ENCODE results near the gene TULP1. TPM values are rescaled to one million over a fixed set of nuclear protein-coding genes. Genes with fewer than 3 reads are reported as not detected.

The TULP1 gene
- total and polyA plus RNA-seq, 7 donors: 0.05 to 0.09 (median 0.08) TPM; not detected in 4

DNA sequence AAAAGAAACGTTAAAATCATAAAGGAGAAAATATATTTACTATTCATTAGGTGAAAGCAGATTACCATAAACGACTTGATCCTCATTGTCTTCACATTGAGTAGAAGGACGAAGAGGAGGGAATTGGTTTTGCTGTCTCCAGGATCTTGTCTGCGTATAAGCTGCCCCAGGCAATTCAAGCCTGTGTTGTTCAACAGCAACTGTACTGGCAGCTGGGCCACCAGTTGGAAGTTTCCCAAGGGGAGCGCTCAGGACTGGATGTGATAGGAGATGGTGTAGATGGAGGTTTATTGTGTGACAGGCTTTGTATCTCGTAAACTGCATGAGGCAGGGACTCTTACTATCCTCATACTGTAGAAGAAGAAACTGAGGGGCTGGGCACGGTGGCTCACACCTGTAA, 64.5 kb downstream of the TULP1 start:
- WGBS, 3 donors: 57 to 70% (median 66%) methylated on average over 7 of the region's 7 CpGs
- ATAC-seq: no peak
- peaks cover 11% of the 10 kb centered on the region for H3K4me1 ChIP-seq
- TF ChIP-seq, protein P1, sequence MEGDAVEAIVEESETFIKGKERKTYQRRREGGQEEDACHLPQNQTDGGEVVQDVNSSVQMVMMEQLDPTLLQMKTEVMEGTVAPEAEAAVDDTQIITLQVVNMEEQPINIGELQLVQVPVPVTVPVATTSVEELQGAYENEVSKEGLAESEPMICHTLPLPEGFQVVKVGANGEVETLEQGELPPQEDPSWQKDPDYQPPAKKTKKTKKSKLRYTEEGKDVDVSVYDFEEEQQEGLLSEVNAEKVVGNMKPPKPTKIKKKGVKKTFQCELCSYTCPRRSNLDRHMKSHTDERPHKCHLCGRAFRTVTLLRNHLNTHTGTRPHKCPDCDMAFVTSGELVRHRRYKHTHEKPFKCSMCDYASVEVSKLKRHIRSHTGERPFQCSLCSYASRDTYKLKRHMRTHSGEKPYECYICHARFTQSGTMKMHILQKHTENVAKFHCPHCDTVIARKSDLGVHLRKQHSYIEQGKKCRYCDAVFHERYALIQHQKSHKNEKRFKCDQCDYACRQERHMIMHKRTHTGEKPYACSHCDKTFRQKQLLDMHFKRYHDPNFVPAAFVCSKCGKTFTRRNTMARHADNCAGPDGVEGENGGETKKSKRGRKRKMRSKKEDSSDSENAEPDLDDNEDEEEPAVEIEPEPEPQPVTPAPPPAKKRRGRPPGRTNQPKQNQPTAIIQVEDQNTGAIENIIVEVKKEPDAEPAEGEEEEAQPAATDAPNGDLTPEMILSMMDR (IDR thresholded peaks at IDR 0.05): no peak
- intact Hi-C loops (cut with DNase I): no loop called here
- no peaks in the 10 kb centered on the region for H3K27me3 ChIP-seq (ENCODE audit: insufficient read depth in 3 of 3, low read length in 2 of 3)
- H3K9me3 ChIP-seq: no peaks in the 10 kb centered on the region
- DNase-seq: no peak
- H3K27ac ChIP-seq: no peak overlapping the region
- no peak overlapping the region for H3K4me3 ChIP-seq
- no peaks in the 10 kb centered on the region for H3K36me3 ChIP-seq (ENCODE audit: insufficient read depth in 1 of 2, low read depth in 1 of 2)

Other genes starting within 250 kb of the TULP1 start
- gene DEF6, start 215.1 kb downstream of the TULP1 start, total RNA-seq: 1 to 10 TPM in 1 of 4 donors, under 1 TPM in 3; 0.46 to 1.6 (median 0.64) TPM
- 1 to 10 TPM in 1 of 3 donors, under 1 TPM in 2; 0.43 to 1.3 (median 0.69) TPM for gene DEF6, start 215.1 kb downstream of the TULP1 start, polyA plus RNA-seq
- 10 to 100 TPM; 19.4 to 47.2 (median 38.4) TPM for gene PPARD, start 170.3 kb downstream of the TULP1 start, total RNA-seq
- 100 to 1,000 TPM in 1 of 3 donors, 10 to 100 TPM in 2; 13.5 to 187 (median 25.0) TPM for gene PPARD, start 170.3 kb downstream of the TULP1 start, polyA plus RNA-seq
- gene FANCE, start 60.6 kb downstream of the TULP1 start, total RNA-seq: 1 to 10 TPM; 5.7 to 9.3 (median 8.1) TPM
- gene FANCE, start 60.6 kb downstream of the TULP1 start, polyA plus RNA-seq: 10 to 100 TPM in 1 of 3 donors, 1 to 10 TPM in 2; 3.8 to 15.2 (median 4.5) TPM
- gene RPL10A, start 44.5 kb downstream of the TULP1 start, total RNA-seq: 100 to 1,000 TPM; 668 to 832 (median 736) TPM
- gene RPL10A, start 44.5 kb downstream of the TULP1 start, polyA plus RNA-seq: 1,000 to 10,000 TPM in 2 of 3 donors, 100 to 1,000 TPM in 1; 918 to 1,629 (median 1,240) TPM
- 10 to 100 TPM; 23.0 to 44.3 (median 26.2) TPM for gene TEAD3, start 15.8 kb downstream of the TULP1 start, total RNA-seq
- gene TEAD3, start 15.8 kb downstream of the TULP1 start, polyA plus RNA-seq: 10 to 100 TPM; 12.1 to 15.8 (median 14.5) TPM
- gene FKBP5, start 176.0 kb upstream of the TULP1 start, total RNA-seq: 1,000 to 10,000 TPM in 1 of 4 donors, 100 to 1,000 TPM in 2, 10 to 100 TPM in 1; 56.5 to 1,905 (median 378) TPM
- gene FKBP5, start 176.0 kb upstream of the TULP1 start, polyA plus RNA-seq: 100 to 1,000 TPM; 296 to 849 (median 675) TPM
- under 1 TPM in 3 of 4 donors, not detected in 1; 0.36 to 0.74 (median 0.58) TPM for gene ARMC12, start 224.1 kb upstream of the TULP1 start, total RNA-seq
- 10 to 100 TPM in 1 of 3 donors, under 1 TPM in 1, not detected in 1; 0.25 to 15.5 TPM for gene ARMC12, start 224.1 kb upstream of the TULP1 start, polyA plus RNA-seq

Measured in psoas muscle (tissue), 8 donors.